Activated gamma-delta T cell treated with Interleukin-2 at 50 U/mL for 16 hours (primary cell): ENCODE results near the gene DPEP2NB.
A peak's percentile ranks its signal among the peaks of the same experiment; 100 is the strongest.
"Not testable (repeated sequence)": the region's sequence is repeated elsewhere in the genome, so short reads cannot be mapped to it uniquely, and the experiment has no call there.

Experiments used
- DNase-seq: peaks from one replicate; pipeline ENCODE4 v3.0.0-alpha.2; 2020

Gene DPEP2NB

GRCh38 chr16:68009872-68010271 is 5.8 kb downstream of the DPEP2NB start:
- not testable (repeated sequence) for DNase-seq

- DNase-seq: no peak
Observed at GRCh38 chr16:68009157-68009735, 6.5 kb downstream of the DPEP2NB start.

GRCh38 chr16:68005786-68006286 is 9.9 kb downstream of the DPEP2NB start:
- DNase-seq: peak; percentile 69

- DNase-seq: no peak
Observed at GRCh38 chr16:68005211-68005610, 10.5 kb downstream of the DPEP2NB start.

- DNase-seq: no peak
Observed at GRCh38 chr16:68003031-68003430, 12.7 kb downstream of the DPEP2NB start.

- DNase-seq: no peak
Observed at GRCh38 chr16:68000450-68000849, 15.3 kb downstream of the DPEP2NB start.

GRCh38 chr16:67999985-68000384 is 15.7 kb downstream of the DPEP2NB start:
- no peak for DNase-seq

- peak; percentile 60 for DNase-seq
Observed at GRCh38 chr16:67998779-67999688, 16.7 kb downstream of the DPEP2NB start, which contains the start of gene DPEP2. DPEP2 (minus strand) TSS chr16:67999484; CDS start chr16:67993212, 6,272 bp downstream.

- DNase-seq: not testable (repeated sequence)
Observed at GRCh38 chr16:67998231-67998778, 17.4 kb downstream of the DPEP2NB start.

- DNase-seq: no peak
Observed at GRCh38 chr16:67996666-67997065, 19.0 kb downstream of the DPEP2NB start.

- DNase-seq: no peak
Observed at GRCh38 chr16:67995423-67995822, 20.3 kb downstream of the DPEP2NB start.

GRCh38 chr16:67994040-67994408 is 21.7 kb downstream of the DPEP2NB start:
- DNase-seq: not testable (repeated sequence)

- peak; percentile 81 for DNase-seq
Observed at GRCh38 chr16:67993207-67994039, 22.3 kb downstream of the DPEP2NB start.

GRCh38 chr16:67992661-67993206 is 23.0 kb downstream of the DPEP2NB start:
- DNase-seq: no peak

- DNase-seq: no peak
Observed at GRCh38 chr16:67990018-67990386, 25.7 kb downstream of the DPEP2NB start.

- no peak for DNase-seq
Observed at GRCh38 chr16:67989322-67990017, 26.2 kb downstream of the DPEP2NB start.

GRCh38 chr16:67988675-67989074 is 27.0 kb downstream of the DPEP2NB start:
- DNase-seq: no peak

GRCh38 chr16:67987460-67988160 is 28.1 kb downstream of the DPEP2NB start:
- DNase-seq: no peak

- DNase-seq: no peak
Observed at GRCh38 chr16:67986949-67987348, 28.8 kb downstream of the DPEP2NB start.

GRCh38 chr16:67982011-67982696 is 33.6 kb downstream of the DPEP2NB start:
- no peak for DNase-seq
